H1 (cell line): Measurements from ENCODE around the gene ST6GALNAC3. TPM values are rescaled to one million over a fixed set of nuclear protein-coding genes. Genes with fewer than 3 reads are reported as not detected.

Experiments
- CTCF ChIA-PET: fragments of 300-600 bp; sonication (Branson Sonifier 250); formaldehyde crosslinking; loops from one replicate; lab custom pipeline; 2021; ENCODE audit not compliant: partially characterized antibody; lab: Charles Lee
- POLR2A ChIA-PET: fragments of 300-600 bp; sonication (Branson Sonifier 250); formaldehyde crosslinking; loops from one replicate; lab custom pipeline; 2021; ENCODE audit warnings: inconsistent platforms; ENCODE audit not compliant: partially characterized antibody; lab: Charles Lee
- DNase-seq, 2 experiments: peaks; one replicate each; pipeline versions ENCODE4 v3.0.0 to v3.0.0-alpha.2; 2010 to 2022; ENCODE audit warnings: low spot score in 2 of 2, low read depth in 1 of 2, mixed read lengths in 1 of 2
- FAIRE-seq: peaks from 2 replicates; lab custom pipeline; 2011; peaks lifted over from hg19 to GRCh38; lab: Jason Lieb, UNC
- H2AFZ ChIP-seq: 2 replicates; pipeline ENCODE4 v1.8.1; 2012; ENCODE audit warnings: low read length, inconsistent platforms
- H2AK5ac ChIP-seq: 2 replicates; pipeline ENCODE4 v1.6.1; 2013; ENCODE audit warnings: low read depth, low read length
- H2BK120ac ChIP-seq: replicated peaks from 2 replicates; pipeline ENCODE3; 2013; ENCODE audit warnings: low read depth, low read length, inconsistent platforms
- H2BK12ac ChIP-seq: 2 replicates; pipeline ENCODE4 v1.6.1; 2013; ENCODE audit warnings: low read depth, low read length
- H2BK15ac ChIP-seq: 2 replicates; pipeline ENCODE4 v1.6.1; 2013; ENCODE audit warnings: low read length
- H2BK20ac ChIP-seq: 2 replicates; pipeline ENCODE4 v1.6.1; 2013; ENCODE audit warnings: low read length
- H2BK5ac ChIP-seq: 2 replicates; pipeline ENCODE4 v1.6.1; 2013; ENCODE audit warnings: low read depth, low read length
- H3K14ac ChIP-seq: 2 replicates; pipeline ENCODE4 v1.6.1; 2013; ENCODE audit warnings: inconsistent platforms; ENCODE audit not compliant: insufficient read length
- H3K18ac ChIP-seq: 2 replicates; pipeline ENCODE4 v1.6.1; 2013; ENCODE audit warnings: low read length; ENCODE audit errors: extremely low read depth
- H3K23ac ChIP-seq: 2 replicates; pipeline ENCODE4 v1.6.1; 2013; ENCODE audit warnings: inconsistent platforms; ENCODE audit not compliant: insufficient read length
- H3K23me2 ChIP-seq: 2 replicates; pipeline ENCODE4 v1.6.1; 2013; ENCODE audit warnings: low read depth, low read length
- H3K27ac ChIP-seq: 2 replicates; pipeline ENCODE4 v1.6.1; 2011; ENCODE audit warnings: low read depth, low read length, inconsistent platforms
- H3K27me3 ChIP-seq, 4 experiments: replicated peaks in 1 of 4; 1 replicate in 1 of 4; 2 replicates in 3 of 4; pipeline versions ENCODE4 v1.6.1 to v1.8.1; 2011 to 2013; ENCODE audit warnings: low read length in 3 of 4, mild to moderate bottlenecking in 3 of 4, inconsistent platforms in 2 of 4, mixed read lengths in 2 of 4, moderate library complexity in 1 of 4; ENCODE audit not compliant: control insufficient read depth in 3 of 4, insufficient read depth in 3 of 4; ENCODE audit errors: extremely low read depth in 1 of 4
- H3K36me3 ChIP-seq, 4 experiments: 2 replicates each; pipeline versions ENCODE4 v1.6.1 to v1.8.1; 2011 to 2013; ENCODE audit warnings: mild to moderate bottlenecking in 4 of 4, low read length in 3 of 4, moderate library complexity in 2 of 4, control low read depth in 1 of 4, inconsistent platforms in 1 of 4; ENCODE audit not compliant: insufficient read depth in 4 of 4, control insufficient read depth in 2 of 4
- H3K4ac ChIP-seq: replicated peaks from 2 replicates; pipeline ENCODE3; 2013; ENCODE audit warnings: low read length, low read depth, mixed read lengths, inconsistent platforms; ENCODE audit not compliant: insufficient read length
- H3K4me1 ChIP-seq, 4 experiments: replicated peaks in 1 of 4; 1 replicate in 1 of 4; 2 replicates in 3 of 4; pipeline versions ENCODE4 v1.6.1 to v1.8.1; 2011 to 2013; ENCODE audit warnings: low read length in 3 of 4, inconsistent platforms in 2 of 4, mixed read lengths in 1 of 4; ENCODE audit not compliant: insufficient read depth in 4 of 4, control insufficient read depth in 3 of 4
- H3K4me2 ChIP-seq, 2 experiments: 2 replicates each; pipeline versions ENCODE4 v1.6.1 to v1.8.1; 2011 to 2013; ENCODE audit warnings: low read depth in 2 of 2, low read length in 2 of 2, control low read depth in 1 of 2, inconsistent platforms in 1 of 2, mild to moderate bottlenecking in 1 of 2; ENCODE audit not compliant: insufficient read depth in 1 of 2
- H3K4me3 ChIP-seq, 4 experiments: fragments of 200-600, 300-600 bp in 1 of 4; sonication (generic), shearing (Covaris generic), sonication (Bioruptor Twin) in 1 of 4; 2 replicates each; pipeline versions ENCODE4 v1.5.1 to v1.8.1; 2011 to 2016; ENCODE audit warnings: low read length in 4 of 4, low read depth in 3 of 4, control low read depth in 2 of 4, inconsistent platforms in 2 of 4, mild to moderate bottlenecking in 2 of 4, mixed read lengths in 1 of 4, moderate library complexity in 1 of 4; ENCODE audit not compliant: insufficient read depth in 2 of 4; ENCODE audit errors: extremely low read depth in 1 of 4
- H3K56ac ChIP-seq: replicated peaks from 2 replicates; pipeline ENCODE3; 2013; ENCODE audit warnings: low read depth, mild to moderate bottlenecking, mixed read lengths, low read length, inconsistent platforms; ENCODE audit not compliant: insufficient read length
- H3K79me1 ChIP-seq: 2 replicates; pipeline ENCODE4 v1.6.1; 2013; ENCODE audit warnings: low read depth, low read length, control low read depth
- H3K79me2 ChIP-seq, 2 experiments: 2 replicates each; pipeline versions ENCODE4 v1.6.1 to v1.8.1; 2012 to 2013; ENCODE audit warnings: low read length in 2 of 2, mild to moderate bottlenecking in 2 of 2, inconsistent platforms in 1 of 2; ENCODE audit not compliant: insufficient read depth in 2 of 2, control insufficient read depth in 1 of 2
- H3K9ac ChIP-seq, 4 experiments: replicated peaks in 1 of 4; 1 replicate in 1 of 4; 2 replicates in 3 of 4; pipeline versions ENCODE4 v1.6.1 to v1.8.1; 2011 to 2013; ENCODE audit warnings: low read depth in 3 of 4, low read length in 3 of 4, control low read depth in 2 of 4, mild to moderate bottlenecking in 2 of 4, moderate library complexity in 2 of 4, inconsistent platforms in 1 of 4; ENCODE audit errors: extremely low read depth in 1 of 4
- H3K9me3 ChIP-seq, 2 experiments: 2 replicates each; pipeline versions ENCODE4 v1.6.1 to v1.8.1; 2012 to 2013; ENCODE audit warnings: mild to moderate bottlenecking in 2 of 2, moderate library complexity in 2 of 2, control low read depth in 1 of 2, inconsistent platforms in 1 of 2, low read depth in 1 of 2, low read length in 1 of 2, mixed read lengths in 1 of 2; ENCODE audit not compliant: insufficient read depth in 2 of 2
- H4K20me1 ChIP-seq, 2 experiments: replicated peaks in 1 of 2; 2 replicates each; pipeline versions ENCODE3 to v1.8.1; 2011 to 2013; ENCODE audit warnings: inconsistent platforms in 2 of 2, low read length in 2 of 2, mild to moderate bottlenecking in 1 of 2; ENCODE audit not compliant: insufficient read depth in 2 of 2, control insufficient read depth in 1 of 2
- H4K5ac ChIP-seq: 2 replicates; pipeline ENCODE4 v1.6.1; 2013; ENCODE audit warnings: low read length, low read depth, mixed read lengths, inconsistent platforms; ENCODE audit not compliant: insufficient read length
- H4K8ac ChIP-seq: 2 replicates; pipeline ENCODE4 v1.8.0; 2013; ENCODE audit warnings: mild to moderate bottlenecking, moderate library complexity, low read length, inconsistent platforms; ENCODE audit not compliant: insufficient read depth; ENCODE audit errors: extremely low read depth
- H4K91ac ChIP-seq: replicated peaks from 2 replicates; pipeline ENCODE3; 2013; ENCODE audit warnings: low read length, mixed read lengths, inconsistent platforms; ENCODE audit not compliant: insufficient read length
- BRCA1 ChIP-seq: IDR thresholded peaks from 2 replicates; pipeline ENCODE4 v1.6.1; 2012; ENCODE audit warnings: low read depth, low read length, improper control_type of control experiment
- SAP30 ChIP-seq: fragments of 300-600 bp; sonication (generic); IDR thresholded peaks from 2 replicates; pipeline ENCODE4 v1.7.1; 2012; ENCODE audit warnings: low read length, moderate library complexity, mild to moderate bottlenecking, inconsistent platforms; ENCODE audit not compliant: insufficient read depth, insufficient replicate concordance
- TCF12 ChIP-seq: IDR thresholded peaks from 2 replicates; pipeline ENCODE4 v1.6.1; 2011; ENCODE audit warnings: low read depth, mild to moderate bottlenecking, low read length
- polyA plus RNA-seq, 7 experiments: library from polyadenylated mRNA; depleted of rRNA in 3 of 7; stranded (reverse) in 5 of 7; unstranded in 2 of 7; fragments of >200 nt in 5 of 7; fragments of 200-250 nt in 2 of 7; gene quantifications; 1 replicate in 5 of 7; 2 replicates in 1 of 7; 4 replicates in 1 of 7; pipeline versions ENCODE4 v1.2.1 to v1.2.3, GENCODE V29; 2011 to 2013; ENCODE audit warnings: missing spikeins in 2 of 7, mixed read lengths in 2 of 7
- total RNA-seq: library from RNA; stranded (reverse); fragmentation: NEBNext Ultra II Directional; extraction: Animal tissue kit (Norgen Biotek cat#: 25700); gene quantifications from 2 replicates; pipeline ENCODE4 v1.2.1, GENCODE V29; 2021

The ST6GALNAC3 gene
- total and polyA plus RNA-seq, 2 of the 8 experiments (the other 6 are each of a cell fraction or from before 2014, with no cell fraction given) = 4.9 to 19.0 TPM

- Histone ChIP-seq H3K18ac (no peak overlapping the region), H3K14ac (no peak overlapping the region), H2BK15ac (no peak overlapping the region), H2BK20ac (no peak overlapping the region), H2AK5ac (no peak overlapping the region), H4K8ac (no peak overlapping the region), H3K27ac (no peak overlapping the region), H3K4me2 (no peak overlapping the region), H4K91ac (no peak overlapping the region), H4K5ac (no peak overlapping the region), H3K9ac (no peak overlapping the region), H3K27me3 (no peaks in the 10 kb centered on the region), H3K23ac (no peak overlapping the region), H2BK5ac (no peak overlapping the region), H3K79me1 (no peaks in the 10 kb centered on the region), H3K79me2 (peaks cover 2 to 19% of the 10 kb centered on the region in 2 experiments; a peak in 3 of 4 replicates), H3K4me3 (no peak overlapping the region), H3K36me3 (no peaks in the 10 kb centered on the region; a peak in 1 of 8 replicates), H2BK12ac (no peak overlapping the region), H2AFZ (no peak overlapping the region), H3K23me2 (no peaks in the 10 kb centered on the region), H3K9me3 (0 out of 4 replicates have a peak, but pooled peaks cover 0 to 5% of the 10 kb centered on the region in 2 experiments), H2BK120ac (no peak overlapping the region), H3K4ac (no peak overlapping the region), H3K4me1 (peaks cover 0 to 3% (median 0%) of the 10 kb centered on the region in 4 experiments; a peak in 2 of 7 replicates), H4K20me1 (no peaks in the 10 kb centered on the region), H3K56ac (no peak overlapping the region)
- no peak for FAIRE-seq
- ChIA-PET CTCF (no interaction called here), POLR2A (interaction anchor here (0.6 kb wide), 1 partner anchor 815 kb away, joined by 5 read pairs; no protein-coding TSS in a partner anchor)
- DNase-seq = peak in 1 of 2 experiments; percentile 1
- TF ChIP-seq SAP30 = no peak
- TF ChIP-seq BRCA1 = no peak
- TF ChIP-seq TCF12 = no peak
Observed at GRCh38 chr1:76113446-76113845, 38.9 kb downstream of the ST6GALNAC3 start.
